ENCODE measurements around the gene TAGAP. TPM values are rescaled to one million over a fixed set of nuclear protein-coding genes. Genes with fewer than 3 reads are reported as not detected.
A peak's percentile ranks its signal among the peaks of the same experiment; 100 is the strongest.
"Not testable (repeated sequence)": the region's sequence is repeated elsewhere in the genome, so short reads cannot be mapped to it uniquely, and the experiment has no call there.

TAGAP gene
- total RNA-seq, 1 donor from 2014 or later, result 2.1 TPM

DNA sequence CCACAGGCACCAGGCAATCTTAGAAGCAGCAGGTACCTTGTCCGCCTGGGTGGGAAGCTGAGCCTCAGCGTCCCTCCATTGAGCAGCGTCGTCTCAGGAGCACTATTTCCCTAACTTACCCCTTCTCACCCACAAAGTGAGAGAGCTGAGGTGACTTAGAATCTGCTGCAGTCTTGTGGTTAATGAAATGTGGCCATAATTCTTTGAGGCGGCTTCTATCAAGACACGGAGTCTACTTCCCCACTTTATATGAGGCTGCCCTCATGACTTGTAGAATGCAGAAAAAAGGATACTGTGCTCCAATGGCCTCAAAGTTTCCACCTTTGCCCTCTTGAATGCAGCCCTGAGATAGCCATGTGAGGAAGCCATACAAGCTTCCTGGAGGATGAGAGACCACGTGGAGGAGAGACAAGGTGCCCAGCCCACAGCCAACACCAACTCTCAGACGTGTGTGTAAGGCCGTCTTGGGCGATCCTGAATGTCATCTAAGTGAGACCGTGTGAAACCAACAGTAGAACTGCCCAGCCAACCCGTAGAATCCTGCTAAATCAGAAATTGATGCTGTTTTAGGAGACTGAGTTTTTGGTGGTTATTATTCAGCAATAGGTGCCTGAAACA, 9.1 kb upstream of the TAGAP start:
- DNase-seq (no peak), ATAC-seq (no peak)
- intact Hi-C loops (cut with micrococcal nuclease), result no loop called here

DNA sequence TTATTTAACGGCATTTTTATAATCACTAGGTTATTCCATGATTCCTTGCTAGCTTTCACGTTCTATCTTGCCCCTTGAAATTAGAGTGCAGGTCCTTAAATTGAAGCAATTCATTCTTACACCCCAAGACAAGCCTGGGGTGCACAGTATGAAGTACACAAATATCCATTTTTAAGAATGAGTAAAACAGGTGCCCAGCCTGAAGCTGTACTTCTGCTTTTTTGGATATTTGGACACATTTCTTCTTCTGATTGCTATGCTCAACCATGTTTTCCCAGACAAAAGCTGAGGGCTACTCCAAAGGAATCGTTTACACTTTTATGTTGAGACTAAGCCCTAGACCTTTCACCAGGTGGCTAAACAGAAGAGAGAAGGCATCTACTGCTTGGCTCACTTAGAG, 7.9 kb upstream of the TAGAP start:
- DNase-seq, result no peak
- intact Hi-C loops (cut with micrococcal nuclease), result no loop called here
- ATAC-seq, result no peak

DNA sequence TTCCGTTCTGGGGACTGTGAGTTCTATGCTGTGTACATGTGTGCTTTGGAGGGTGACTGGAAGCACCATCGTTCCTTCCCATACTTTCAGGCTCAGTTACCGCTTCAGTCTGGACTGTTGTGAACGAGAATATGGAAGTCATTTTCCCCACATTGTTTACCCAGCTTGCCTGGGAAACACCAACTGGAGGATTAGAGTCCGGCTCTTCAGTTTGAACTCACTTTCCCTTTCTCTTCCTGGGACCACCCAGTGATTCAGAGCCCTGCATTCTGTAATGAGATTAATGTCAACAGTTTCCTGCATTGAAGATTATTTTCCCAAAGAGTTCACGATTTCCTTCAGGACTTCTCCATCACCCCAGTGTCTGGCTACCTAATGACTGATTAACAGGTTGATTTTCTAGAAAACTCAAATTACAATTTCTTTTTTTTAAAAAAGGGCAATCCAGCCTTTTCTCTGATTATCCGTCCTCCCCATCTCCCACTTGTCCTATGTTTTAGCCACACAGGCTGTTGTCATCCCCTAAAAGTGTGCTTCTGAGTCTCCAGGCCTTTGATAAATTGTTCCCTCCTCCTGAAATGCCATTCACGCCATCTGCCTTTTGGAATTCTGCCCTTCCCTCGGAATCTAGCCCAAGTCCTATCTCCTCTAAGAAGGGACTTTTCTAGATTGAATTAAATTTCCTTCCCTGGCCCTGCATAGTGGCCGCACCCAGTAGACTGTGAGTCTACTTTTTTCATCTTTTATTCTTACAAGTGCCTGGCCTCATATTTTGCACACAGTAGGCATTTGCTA, 3.3 kb upstream of the TAGAP start:
- intact Hi-C loops (cut with micrococcal nuclease), result loop anchor here (10.0 kb wide), 1 partner anchor 57 kb away; no protein-coding TSS in a partner anchor
- ATAC-seq (no peak), DNase-seq (no peak)

DNA sequence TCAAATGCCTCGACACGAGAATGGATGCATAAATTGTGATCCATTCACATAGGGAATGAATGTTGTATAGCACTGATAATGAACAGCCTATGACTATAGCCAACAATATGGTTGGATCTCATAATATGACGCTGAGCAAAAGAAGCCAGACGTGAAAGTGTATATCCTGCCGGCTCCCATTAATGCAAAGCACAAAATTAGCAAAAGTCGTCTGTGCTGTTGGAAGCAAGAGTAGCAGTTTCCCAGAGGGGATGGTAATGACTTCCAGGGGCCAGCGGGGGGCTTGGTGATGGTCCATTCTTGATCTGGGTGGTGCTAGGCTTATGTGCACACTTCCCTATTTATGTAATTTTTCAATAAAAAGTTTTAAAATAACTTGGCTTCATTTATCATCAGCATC, 1.0 kb upstream of the TAGAP start:
- ATAC-seq (no peak), DNase-seq (no peak)
- intact Hi-C loops (cut with micrococcal nuclease), result loop anchor here (10.0 kb wide), 1 partner anchor 59 kb away; no protein-coding TSS in a partner anchor

DNA sequence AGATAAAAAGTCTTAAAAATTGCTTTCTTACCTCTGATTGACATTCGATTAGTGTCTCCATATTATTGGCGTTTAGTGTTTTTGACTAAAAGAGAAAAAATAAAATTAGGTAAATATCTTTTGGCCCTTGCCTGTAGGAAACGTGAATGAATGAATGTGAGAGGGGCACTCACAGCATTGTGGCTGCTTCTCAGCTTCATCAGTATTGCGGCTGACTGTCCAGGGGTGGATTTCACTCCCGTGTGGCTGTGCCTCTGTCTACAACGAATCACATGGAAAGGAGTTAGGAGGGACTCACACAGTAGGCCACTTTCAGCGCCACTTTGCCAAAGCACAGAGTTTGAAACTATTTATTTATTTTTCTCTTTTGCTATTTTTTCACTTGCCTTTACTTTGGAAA, 844 bp downstream of the TAGAP start:
- intact Hi-C loops (cut with micrococcal nuclease), result loop anchor here (5.0 to 10.0 kb wide), 2 partner anchors 61 to 88 kb away; no protein-coding TSS in a partner anchor
- ATAC-seq (no peak), DNase-seq (no peak)

DNA sequence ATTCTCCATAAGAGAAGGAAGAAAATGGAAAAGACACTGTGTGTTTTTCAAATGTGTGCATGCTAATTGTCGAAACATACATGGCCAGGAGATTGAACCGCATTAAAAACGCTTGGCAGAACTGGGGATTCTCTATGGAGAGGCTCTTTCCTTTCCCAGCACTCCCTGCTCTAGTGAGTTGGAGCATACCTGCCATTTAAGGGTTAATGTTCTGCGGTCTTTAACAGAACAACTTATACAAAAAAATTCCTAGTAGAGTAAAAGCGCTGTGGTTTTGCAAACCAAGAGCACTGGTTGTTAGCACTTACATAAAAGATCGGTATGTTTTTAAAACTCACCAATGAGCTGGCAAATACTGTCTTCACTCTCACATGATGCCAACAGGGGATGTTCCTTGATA, 1.5 kb downstream of the TAGAP start:
- DNase-seq (no peak), ATAC-seq (no peak)
- intact Hi-C loops (cut with micrococcal nuclease), result loop anchor here (5.0 to 10.0 kb wide), 2 partner anchors 62 to 89 kb away; no protein-coding TSS in a partner anchor

DNA sequence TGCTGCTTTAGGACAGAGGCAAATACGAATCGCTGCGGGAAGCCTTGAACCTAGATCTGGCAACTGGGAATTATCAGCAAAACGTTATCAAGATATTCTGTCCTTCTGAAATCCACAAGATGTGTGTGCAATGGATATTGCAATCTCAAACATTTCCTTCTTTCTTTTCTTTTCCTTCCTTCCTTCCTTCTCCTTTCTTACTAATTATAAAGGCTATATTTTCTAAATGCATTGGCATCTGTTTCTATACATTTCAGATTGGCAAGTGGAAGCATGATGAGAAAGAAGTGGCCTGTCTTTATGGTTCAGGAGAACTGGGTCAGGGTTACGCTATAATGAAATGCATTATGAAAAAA, 2.0 kb downstream of the TAGAP start:
- ATAC-seq (no peak), DNase-seq (no peak)
- intact Hi-C loops (cut with micrococcal nuclease), result loop anchor here (5.0 to 10.0 kb wide), 2 partner anchors 62 to 89 kb away; no protein-coding TSS in a partner anchor

DNA sequence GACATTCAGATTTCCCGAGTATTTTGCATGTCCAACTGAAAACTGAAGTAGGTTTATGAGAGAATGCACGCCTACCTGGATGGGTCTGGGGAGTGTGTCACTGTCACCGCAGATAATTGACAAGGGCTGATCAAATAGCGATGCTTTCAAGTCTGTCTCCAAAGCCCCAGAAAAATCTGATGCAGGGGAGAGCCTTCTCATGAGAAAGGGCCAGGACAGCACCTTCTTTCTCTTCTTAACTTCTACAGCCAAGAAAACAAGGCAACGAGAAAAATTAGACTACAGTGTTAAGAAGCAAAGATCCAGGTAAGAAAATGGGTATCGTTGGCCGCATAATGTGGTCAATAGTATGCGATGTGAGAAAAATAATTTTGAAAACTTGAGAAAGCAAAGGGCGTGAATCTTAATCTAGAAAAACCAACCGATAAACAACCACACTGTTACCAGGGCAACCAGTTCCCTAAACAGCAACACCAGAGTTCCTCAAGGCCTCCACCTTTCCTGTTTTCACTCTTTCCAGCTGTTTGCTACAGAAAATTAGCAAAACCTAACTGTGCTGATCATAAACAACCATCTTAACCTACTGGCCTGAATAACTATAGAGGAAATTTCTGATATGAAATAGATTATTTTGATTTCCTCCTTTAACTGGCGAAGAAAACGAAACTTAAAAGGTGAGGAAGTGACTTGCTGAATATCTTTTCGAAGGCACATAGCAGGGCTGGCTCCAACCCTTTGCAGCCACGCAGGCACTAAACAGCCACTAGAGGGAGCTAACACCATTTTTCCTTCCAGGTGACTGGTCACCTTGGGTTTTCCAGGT, 2.6 kb downstream of the TAGAP start:
- intact Hi-C loops (cut with micrococcal nuclease), result loop anchor here (5.0 to 10.0 kb wide), 2 partner anchors 63 to 90 kb away; no protein-coding TSS in a partner anchor
- ATAC-seq, result peak; percentile 82
- peak; percentile 43 for DNase-seq

DNA sequence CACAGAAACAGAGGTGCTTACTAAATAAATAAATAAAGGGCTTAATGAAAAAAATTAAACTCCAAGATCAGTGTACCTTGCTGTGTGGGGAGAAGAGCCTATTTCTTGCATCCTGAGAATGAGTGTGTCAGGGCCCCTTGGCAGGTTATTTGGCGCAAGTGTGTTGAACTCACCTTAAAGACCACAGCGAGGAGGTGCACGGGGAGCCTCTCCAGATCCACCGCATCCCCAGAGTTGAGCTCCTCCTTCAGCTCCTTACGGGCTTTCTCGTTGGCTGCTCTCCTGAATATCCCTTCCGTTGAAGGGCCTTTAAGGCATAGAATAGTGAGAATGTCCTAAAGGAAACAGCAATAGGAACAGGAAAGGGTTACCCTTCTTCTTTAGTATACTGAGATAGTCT, 3.6 kb downstream of the TAGAP start:
- intact Hi-C loops (cut with micrococcal nuclease), result loop anchor here (5.0 to 10.0 kb wide), 2 partner anchors 64 to 91 kb away; no protein-coding TSS in a partner anchor

DNA sequence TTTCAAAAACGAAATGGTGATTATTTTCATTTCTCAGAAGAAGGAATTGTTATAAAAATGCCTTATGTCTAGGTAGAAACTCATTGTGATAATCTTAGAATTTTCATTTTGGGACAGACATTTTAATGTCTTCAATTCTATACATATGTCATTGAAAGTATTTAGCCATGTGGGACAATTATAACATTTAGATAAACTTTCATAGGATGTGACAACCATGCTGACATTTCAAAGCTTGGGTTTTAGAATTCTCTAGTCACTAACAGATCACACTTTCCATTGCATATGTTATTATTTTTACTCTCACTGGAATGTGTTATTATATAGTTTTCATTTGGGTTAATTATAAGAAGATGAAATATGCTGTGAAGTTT, 4.9 kb downstream of the TAGAP start:
- DNase-seq, result no peak
- intact Hi-C loops (cut with micrococcal nuclease), result loop anchor here (5.0 to 10.0 kb wide), 2 partner anchors 65 to 92 kb away; no protein-coding TSS in a partner anchor
- ATAC-seq, result no peak

More for the DNA sequence above, 3.6 kb downstream of the TAGAP start:
- DNase-seq (no peak), ATAC-seq (no peak)

DNA sequence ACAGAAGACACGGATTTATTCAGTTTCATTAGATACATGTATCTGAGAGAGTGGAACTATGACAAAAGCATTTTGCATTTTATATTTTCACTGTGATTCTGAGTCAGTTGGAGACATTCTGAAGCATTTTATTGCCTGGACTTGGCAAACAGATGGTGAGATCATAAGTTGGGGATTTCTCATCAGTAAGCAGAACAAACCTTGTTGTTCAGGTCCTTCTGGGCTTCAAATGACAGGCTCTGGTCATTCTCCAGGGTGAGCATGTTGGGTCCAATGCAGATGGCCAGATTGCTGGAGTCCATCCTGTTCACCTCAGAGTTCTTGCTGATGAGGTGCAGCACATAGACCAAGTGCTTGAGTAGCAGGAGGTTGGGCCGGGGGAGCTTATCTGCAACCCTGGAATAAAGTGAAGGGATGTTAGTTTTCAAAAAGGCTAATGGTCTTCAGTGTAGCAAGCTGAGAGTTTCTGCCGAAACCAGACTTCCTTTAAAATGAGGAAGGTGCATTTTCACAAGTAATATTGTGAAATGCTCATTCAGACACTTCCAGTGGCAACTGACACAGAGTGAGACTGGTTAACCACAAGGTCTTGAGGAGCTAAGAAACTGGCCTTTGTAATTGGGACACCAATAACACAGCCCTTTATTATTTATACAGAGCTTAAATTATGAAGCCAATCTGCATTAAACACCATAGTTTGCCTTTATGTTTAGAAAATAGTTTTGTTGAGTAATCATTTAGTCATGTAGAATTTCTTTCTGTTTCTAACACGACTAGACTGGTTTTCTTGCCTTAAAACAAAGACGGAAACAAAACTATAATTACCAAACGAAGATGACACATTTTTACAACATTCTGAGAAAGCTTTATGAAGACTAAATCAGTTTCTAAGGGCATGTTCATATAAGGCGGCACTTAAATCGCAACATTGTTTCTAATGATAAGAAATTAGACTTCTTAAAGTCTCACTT, 5.6 kb downstream of the TAGAP start:
- intact Hi-C loops (cut with micrococcal nuclease), result no loop called here
- ATAC-seq, result peak; percentile 51
- DNase-seq, result no peak

DNA sequence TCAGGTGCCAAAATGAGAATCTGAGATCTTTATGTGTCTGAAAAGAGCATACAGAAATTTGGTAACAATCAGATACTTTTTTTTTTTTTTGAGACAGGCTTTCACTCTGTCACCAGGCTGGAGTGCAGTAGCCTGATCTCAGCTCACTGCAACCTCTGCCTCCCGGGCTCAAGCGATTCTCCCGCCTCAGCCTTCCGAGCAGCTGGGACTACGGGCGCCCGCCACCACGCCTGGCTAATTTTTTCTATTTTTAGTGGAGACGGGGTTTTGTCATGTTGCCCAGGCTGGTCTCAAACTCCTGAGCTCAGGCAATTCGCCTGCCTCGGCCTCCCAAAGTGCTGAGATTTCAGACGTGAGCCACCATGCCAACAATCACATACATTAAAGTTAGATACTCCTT, 6.5 kb downstream of the TAGAP start:
- ATAC-seq, result peak; percentile 17
- DNase-seq; intact Hi-C loops (cut with micrococcal nuclease): not testable (repeated sequence)

DNA sequence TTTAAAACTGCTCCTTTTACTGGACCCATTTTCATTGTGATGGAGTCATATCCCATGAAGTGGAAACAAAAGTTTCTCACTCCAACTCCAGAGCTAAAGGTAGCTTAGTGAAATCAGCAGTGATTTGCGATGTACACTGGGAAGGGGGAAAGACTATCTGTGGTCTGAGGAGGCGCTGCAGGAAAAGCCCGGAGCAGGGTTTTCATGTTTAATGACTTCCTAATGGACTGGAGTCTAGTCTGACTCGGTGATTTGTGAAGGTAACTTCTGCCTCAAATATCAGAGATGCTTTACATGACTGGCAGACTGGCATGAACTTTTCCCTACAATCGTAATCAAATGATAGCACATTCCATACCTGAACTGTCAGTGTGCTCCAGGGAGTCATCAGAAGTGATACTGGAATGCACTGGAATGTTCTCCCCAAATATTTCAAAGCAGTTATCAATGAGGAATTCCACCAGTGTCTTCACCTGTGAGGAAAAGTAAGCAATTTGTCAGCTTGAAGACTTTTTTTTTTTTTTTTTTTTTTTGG, 7.0 kb downstream of the TAGAP start:
- intact Hi-C loops (cut with micrococcal nuclease), result no loop called here
- ATAC-seq, result no peak

DNA sequence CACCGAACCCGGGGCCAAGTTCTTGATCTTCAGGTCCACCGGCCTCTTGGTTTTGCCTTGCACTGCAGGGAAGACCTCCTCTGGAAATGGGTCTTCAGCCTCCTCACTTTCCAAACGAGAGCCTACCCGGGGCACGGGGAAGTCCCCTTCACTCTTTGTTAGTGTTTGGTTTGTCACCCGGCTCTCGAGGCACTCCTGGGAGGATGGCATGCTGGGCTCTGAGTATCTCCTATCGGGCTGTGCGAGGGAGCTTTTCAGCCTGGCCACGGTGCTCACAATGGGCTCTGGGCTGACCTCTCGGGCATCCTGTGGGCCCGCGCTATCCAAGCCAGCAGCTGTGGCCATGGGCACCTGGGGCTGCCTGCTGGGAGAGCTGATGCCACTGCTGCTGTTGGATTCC, 8.1 kb downstream of the TAGAP start:
- DNase-seq (no peak), ATAC-seq (no peak)
- intact Hi-C loops (cut with micrococcal nuclease), result no loop called here

More for the DNA sequence above, 7.0 kb downstream of the TAGAP start:
- no peak for DNase-seq

DNA sequence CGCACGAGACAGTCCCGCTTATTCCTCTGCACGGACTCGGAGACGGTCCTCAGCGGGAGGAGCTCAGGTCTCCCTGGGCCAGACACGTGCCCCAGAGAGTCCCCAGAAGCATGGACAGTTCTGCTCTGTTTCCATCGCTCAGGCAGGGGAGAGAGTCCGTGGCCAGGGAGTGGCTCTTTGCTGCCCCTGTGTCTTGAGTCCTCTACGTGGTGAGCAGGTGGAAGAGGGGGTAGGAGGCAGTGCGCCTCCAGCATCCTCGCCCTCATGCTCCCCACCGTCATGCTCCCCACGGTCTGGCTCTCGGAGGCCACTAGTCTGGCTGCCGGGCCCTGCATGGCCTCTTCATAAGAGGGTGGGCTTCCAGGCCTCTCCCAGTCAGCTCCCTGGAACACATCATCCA, 8.9 kb downstream of the TAGAP start:
- ATAC-seq (no peak), DNase-seq (no peak)
- intact Hi-C loops (cut with micrococcal nuclease), result no loop called here

DNA sequence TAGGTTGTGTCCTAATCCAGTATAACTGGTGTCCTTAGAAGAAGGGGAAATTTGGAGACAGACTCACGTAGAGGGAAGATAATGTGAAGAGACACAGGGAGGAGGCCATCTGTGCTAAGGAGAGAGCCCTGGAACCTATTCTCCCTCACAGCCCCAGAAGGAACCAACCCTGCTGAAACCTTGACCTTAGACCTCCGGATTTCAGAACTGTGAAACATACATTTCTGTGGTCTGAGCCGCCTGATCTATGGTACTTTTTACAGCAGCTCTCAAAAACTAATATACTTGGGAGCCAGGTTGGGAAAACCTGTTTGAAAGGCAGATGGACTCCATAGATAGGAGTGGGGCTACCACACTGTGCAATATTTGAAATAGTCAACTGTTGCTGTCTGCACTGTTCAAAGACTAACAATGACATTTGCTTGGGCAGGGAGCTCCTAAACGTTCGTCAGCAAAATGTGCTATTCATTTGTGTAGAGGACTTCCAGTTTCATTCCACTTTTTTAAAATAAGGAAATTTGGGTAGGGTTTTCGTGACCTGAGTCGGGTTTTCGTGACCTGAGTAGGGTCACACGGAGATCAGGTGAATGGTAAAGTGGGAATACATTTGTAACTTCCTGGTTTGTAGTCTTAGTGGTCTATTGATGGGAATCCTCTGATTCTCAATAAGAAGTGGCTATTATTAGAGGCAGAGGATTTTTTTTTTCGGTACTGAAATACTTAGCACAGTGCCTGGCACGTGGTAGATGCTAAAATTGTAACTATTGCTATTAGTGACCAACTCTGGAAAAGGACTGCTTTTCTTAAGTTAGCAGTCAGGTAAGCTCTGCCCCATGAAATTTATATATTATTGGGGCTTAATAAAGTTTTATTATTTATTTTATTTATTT, 11.4 kb downstream of the TAGAP start:
- ATAC-seq (no peak), DNase-seq (no peak)

DNA sequence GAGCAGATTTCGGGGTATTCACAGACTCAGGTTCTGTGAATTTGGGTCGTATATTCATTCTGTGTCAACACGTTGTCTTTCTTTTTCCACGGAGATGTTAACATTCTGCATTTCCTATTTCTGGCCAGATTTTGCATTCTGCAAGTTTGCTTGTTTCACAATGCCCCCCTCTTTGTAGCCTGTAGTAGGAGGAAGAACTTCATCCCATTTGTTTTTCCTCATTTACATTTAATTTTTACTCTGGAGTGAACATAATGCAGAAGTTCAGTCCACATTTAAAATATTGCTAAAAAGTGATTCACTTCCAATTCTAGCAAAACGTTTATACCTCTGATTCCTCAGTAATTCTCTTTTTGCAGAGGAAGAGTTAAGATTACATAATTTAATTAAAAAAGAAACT, 12.9 kb downstream of the TAGAP start:
- no peak for DNase-seq
- ATAC-seq, result no peak
- intact Hi-C loops (cut with micrococcal nuclease), result no loop called here

More for the DNA sequence above, 11.4 kb downstream of the TAGAP start:
- intact Hi-C loops (cut with micrococcal nuclease), result no loop called here
